OCI-LY3 (cell line): Measurements from ENCODE around the gene RTKN.

Experiments
- EZH2phosphoT487 ChIP-seq: fragments of 200-600 bp; shearing (Covaris generic); IDR thresholded peaks from 2 replicates; pipeline ENCODE4 v1.6.1; 2018; ENCODE audit warnings: antibody characterized with exemption, mixed run types, low read depth
- TF ChIP-seq, protein P1 (sequence below): fragments of 200-600, 300-600 bp; sonication (generic); IDR thresholded peaks from 2 replicates; pipeline ENCODE4 v1.5.1; 2014; ENCODE audit warnings: antibody characterized with exemption, low read length, low read depth

DNA sequence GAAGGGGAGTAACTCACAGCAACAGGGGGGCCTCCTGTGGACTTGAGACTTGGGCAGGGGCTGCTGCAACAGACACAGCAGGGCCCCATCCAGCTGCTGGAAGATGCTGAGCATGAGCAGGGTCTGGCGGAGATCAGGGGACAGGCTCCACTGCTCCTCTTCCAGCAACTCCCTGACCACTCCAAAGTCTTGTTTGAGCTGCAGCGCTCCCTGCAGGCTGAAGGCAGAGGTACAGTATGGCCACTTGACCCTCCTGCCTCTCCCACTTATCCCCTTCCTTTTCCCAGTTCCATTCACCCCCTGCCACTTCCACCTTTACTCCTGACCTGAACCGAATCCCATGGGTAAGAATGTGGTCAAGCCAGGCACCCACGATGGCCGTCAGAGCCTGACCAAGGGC, 33.2 kb upstream of the RTKN start:
- TF ChIP-seq, protein P1, sequence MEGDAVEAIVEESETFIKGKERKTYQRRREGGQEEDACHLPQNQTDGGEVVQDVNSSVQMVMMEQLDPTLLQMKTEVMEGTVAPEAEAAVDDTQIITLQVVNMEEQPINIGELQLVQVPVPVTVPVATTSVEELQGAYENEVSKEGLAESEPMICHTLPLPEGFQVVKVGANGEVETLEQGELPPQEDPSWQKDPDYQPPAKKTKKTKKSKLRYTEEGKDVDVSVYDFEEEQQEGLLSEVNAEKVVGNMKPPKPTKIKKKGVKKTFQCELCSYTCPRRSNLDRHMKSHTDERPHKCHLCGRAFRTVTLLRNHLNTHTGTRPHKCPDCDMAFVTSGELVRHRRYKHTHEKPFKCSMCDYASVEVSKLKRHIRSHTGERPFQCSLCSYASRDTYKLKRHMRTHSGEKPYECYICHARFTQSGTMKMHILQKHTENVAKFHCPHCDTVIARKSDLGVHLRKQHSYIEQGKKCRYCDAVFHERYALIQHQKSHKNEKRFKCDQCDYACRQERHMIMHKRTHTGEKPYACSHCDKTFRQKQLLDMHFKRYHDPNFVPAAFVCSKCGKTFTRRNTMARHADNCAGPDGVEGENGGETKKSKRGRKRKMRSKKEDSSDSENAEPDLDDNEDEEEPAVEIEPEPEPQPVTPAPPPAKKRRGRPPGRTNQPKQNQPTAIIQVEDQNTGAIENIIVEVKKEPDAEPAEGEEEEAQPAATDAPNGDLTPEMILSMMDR = peak; percentile 31
- TF ChIP-seq EZH2phosphoT487 = no peak
